K562 (cell line): ENCODE data around the gene NME2. TPM values are rescaled to one million over a fixed set of nuclear protein-coding genes. Genes with fewer than 3 reads are reported as not detected.
A peak's percentile ranks its signal among the peaks of the same experiment; 100 is the strongest.

Experiments
- CEBPG ChIP-seq, 3 experiments: fragments of 200-800 bp in 1 of 3; sonication (Bioruptor generic) in 1 of 3; sonication (generic) in 1 of 3; formaldehyde crosslinking in 1 of 3; IDR thresholded peaks in 2 of 3; conservative IDR thresholded peaks in 1 of 3; 2 replicates each; pipeline versions ENCODE4 v1.6.1 to v1.8.0; 2016 to 2022; ENCODE audit warnings: missing compliant biosample characterization in 2 of 3, missing genetic modification characterization in 2 of 3, mild to moderate bottlenecking in 1 of 3, missing genetic modification reagents in 1 of 3
- CHAMP1 ChIP-seq: fragments of 450-650 bp; IDR thresholded peaks from 2 replicates; pipeline ENCODE4 v1.6.1; 2016; ENCODE audit warnings: mild to moderate bottlenecking
- CHD2 ChIP-seq: IDR thresholded peaks from 2 replicates; pipeline ENCODE4 v1.6.1; 2011; ENCODE audit warnings: low read depth, low read length
- CHD4 ChIP-seq: fragments of 200-600 bp; sonication (generic); IDR thresholded peaks from 3 replicates; pipeline ENCODE4 v1.6.1; 2012; ENCODE audit warnings: low read depth, mild to moderate bottlenecking, mixed read lengths, low read length, inconsistent platforms; ENCODE audit not compliant: insufficient read depth, insufficient replicate concordance, poor library complexity, severe bottlenecking
- ELF2 ChIP-seq: fragments of 250-450 bp; sonication (Bioruptor Pico); IDR thresholded peaks from 2 replicates; pipeline ENCODE4 v1.5.0; 2021; ENCODE audit warnings: mild to moderate bottlenecking
- IRF1 ChIP-seq: sonication (generic); formaldehyde crosslinking; IDR thresholded peaks from 2 replicates; pipeline ENCODE4 v1.8.0; 2022; ENCODE audit warnings: missing genetic modification reagents, mild to moderate bottlenecking, borderline replicate concordance
- MTA1 ChIP-seq: fragments of 450-650 bp; IDR thresholded peaks from 2 replicates; pipeline ENCODE4 v1.6.1; 2017; ENCODE audit warnings: borderline replicate concordance
- PTBP1 ChIP-seq: fragments of 200-400 bp; formaldehyde crosslinking; IDR thresholded peaks from 2 replicates; pipeline ENCODE4 v1.6.1; 2017; ENCODE audit warnings: low read depth, low read length
- RBM14 ChIP-seq: fragments of 200-400 bp; formaldehyde crosslinking; IDR thresholded peaks from 2 replicates; pipeline ENCODE4 v1.6.1; 2018; ENCODE audit warnings: low read depth, mild to moderate bottlenecking, low read length, moderate library complexity, borderline replicate concordance; ENCODE audit not compliant: insufficient read depth
- RCOR1 ChIP-seq, 2 experiments: IDR thresholded peaks; 2 replicates each; pipeline ENCODE4 v1.6.1; 2012; ENCODE audit warnings: low read depth in 2 of 2, low read length in 2 of 2, borderline replicate concordance in 1 of 2, improper control_type of control experiment in 1 of 2
- SIN3B ChIP-seq: fragments of 450-650 bp; IDR thresholded peaks from 2 replicates; pipeline ENCODE4 v1.6.1; 2017; ENCODE audit warnings: low read depth, mild to moderate bottlenecking, moderate library complexity
- SPI1 ChIP-seq: IDR thresholded peaks from 2 replicates; pipeline ENCODE4 v1.6.1; 2011; ENCODE audit warnings: low read depth, low read length, control low read depth, borderline replicate concordance
- ZBTB1 ChIP-seq: sonication (generic); formaldehyde crosslinking; IDR thresholded peaks from 2 replicates; pipeline ENCODE4 v1.8.1; 2023; ENCODE audit warnings: missing genetic modification reagents, low read depth, mild to moderate bottlenecking, borderline replicate concordance
- ZC3H4 ChIP-seq: sonication (generic); formaldehyde crosslinking; IDR thresholded peaks from 2 replicates; pipeline ENCODE4 v1.9.0; 2021; ENCODE audit warnings: missing genetic modification reagents, borderline replicate concordance
- ZNF217 ChIP-seq: sonication (generic); formaldehyde crosslinking; IDR thresholded peaks from 2 replicates; pipeline ENCODE4 v1.8.0; 2022; ENCODE audit warnings: mild to moderate bottlenecking, missing genetic modification reagents
- ZNF232 ChIP-seq: sonication (generic); formaldehyde crosslinking; IDR thresholded peaks from 2 replicates; pipeline ENCODE4 v1.8.0; 2022; ENCODE audit warnings: mild to moderate bottlenecking, missing genetic modification reagents
- polyA plus RNA-seq, 8 experiments: library from polyadenylated mRNA; depleted of rRNA in 4 of 8; stranded (reverse) in 5 of 8; unstranded in 3 of 8; fragments of >200 nt; fragmentation: Nextera tagmentation in 2 of 8; fragmentation: Illumina TruSeq in 1 of 8; extraction: Ambion mirVana in 2 of 8; extraction: Trizol in 1 of 8; gene quantifications; 2 replicates each; pipeline versions ENCODE4 v1.2.1 to v1.2.3, GENCODE V29; 2011 to 2014; ENCODE audit warnings: inconsistent platforms in 1 of 8, missing spikeins in 1 of 8
- total RNA-seq, 7 experiments: library from RNA; depleted of rRNA in 6 of 7; stranded (reverse); fragments of >200 nt in 6 of 7; fragmentation: Illumina TruSeq in 2 of 7; extraction: Trizol in 2 of 7; gene quantifications; 2 replicates each; pipeline versions ENCODE4 v1.2.1 to v1.2.3, GENCODE V29; 2011 to 2021; ENCODE audit warnings: low replicate concordance in 1 of 7
- TF ChIP-seq, protein P1 (sequence below): fragments of 450-650 bp; formaldehyde crosslinking; IDR thresholded peaks from 2 replicates; pipeline ENCODE4 v1.4.0; 2020; ENCODE audit warnings: mild to moderate bottlenecking, moderate library complexity
- TF ChIP-seq, protein P2 (sequence below): fragments of 250-450 bp; sonication (Bioruptor Pico); IDR thresholded peaks from 2 replicates; pipeline ENCODE4 v1.5.0; 2021; ENCODE audit warnings: mild to moderate bottlenecking, moderate library complexity

The NME2 gene
- total and polyA plus RNA-seq, 9 of the 15 experiments (the other 6 are each of a cell fraction or from before 2014, with no cell fraction given), result 684 to 1,202 (median 924) TPM

- no peak for TF ChIP-seq ZNF217 (CRISPR knock-in tag)
- no peak for TF ChIP-seq IRF1 (CRISPR knock-in tag)
- peak; percentile 70 for TF ChIP-seq SPI1
- no peak for TF ChIP-seq CHD4
- no peak for TF ChIP-seq ELF2
- 0 out of 2 replicates have a peak, but pooled peaks have one; percentile 11 for TF ChIP-seq RBM14
- TF ChIP-seq, protein P1, sequence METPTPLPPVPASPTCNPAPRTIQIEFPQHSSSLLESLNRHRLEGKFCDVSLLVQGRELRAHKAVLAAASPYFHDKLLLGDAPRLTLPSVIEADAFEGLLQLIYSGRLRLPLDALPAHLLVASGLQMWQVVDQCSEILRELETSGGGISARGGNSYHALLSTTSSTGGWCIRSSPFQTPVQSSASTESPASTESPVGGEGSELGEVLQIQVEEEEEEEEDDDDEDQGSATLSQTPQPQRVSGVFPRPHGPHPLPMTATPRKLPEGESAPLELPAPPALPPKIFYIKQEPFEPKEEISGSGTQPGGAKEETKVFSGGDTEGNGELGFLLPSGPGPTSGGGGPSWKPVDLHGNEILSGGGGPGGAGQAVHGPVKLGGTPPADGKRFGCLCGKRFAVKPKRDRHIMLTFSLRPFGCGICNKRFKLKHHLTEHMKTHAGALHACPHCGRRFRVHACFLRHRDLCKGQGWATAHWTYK (CRISPR knock-in tag), result peak; percentile 74; the same call in 1 of the 2 replicates
- 0 out of 2 replicates have a peak, but pooled peaks have one; percentile 66 for TF ChIP-seq ZC3H4 (CRISPR knock-in tag)
- TF ChIP-seq RCOR1 (IDR thresholded peaks at IDR 0.05; ENCODE audit: borderline replicate concordance in 1 of 2, low read depth in 2 of 2, low read length in 2 of 2), result no peak
- TF ChIP-seq SIN3B, result peak; percentile 64
- TF ChIP-seq MTA1, result no peak
- no peak for TF ChIP-seq ZNF232
- TF ChIP-seq CHD2, result 0 out of 2 replicates have a peak, but pooled peaks have one; percentile 25
- 0 out of 2 replicates have a peak, but pooled peaks have one; percentile 0 for TF ChIP-seq PTBP1
- TF ChIP-seq CEBPG (CRISPR knock-in tag; IDR thresholded peaks at IDR 0.05), result no peak
- TF ChIP-seq CEBPG (tag; conservative IDR thresholded peaks at IDR 0.05 in 1 of 2, IDR thresholded peaks at IDR 0.05 in 1 of 2), result no peak
- TF ChIP-seq, protein P2, sequence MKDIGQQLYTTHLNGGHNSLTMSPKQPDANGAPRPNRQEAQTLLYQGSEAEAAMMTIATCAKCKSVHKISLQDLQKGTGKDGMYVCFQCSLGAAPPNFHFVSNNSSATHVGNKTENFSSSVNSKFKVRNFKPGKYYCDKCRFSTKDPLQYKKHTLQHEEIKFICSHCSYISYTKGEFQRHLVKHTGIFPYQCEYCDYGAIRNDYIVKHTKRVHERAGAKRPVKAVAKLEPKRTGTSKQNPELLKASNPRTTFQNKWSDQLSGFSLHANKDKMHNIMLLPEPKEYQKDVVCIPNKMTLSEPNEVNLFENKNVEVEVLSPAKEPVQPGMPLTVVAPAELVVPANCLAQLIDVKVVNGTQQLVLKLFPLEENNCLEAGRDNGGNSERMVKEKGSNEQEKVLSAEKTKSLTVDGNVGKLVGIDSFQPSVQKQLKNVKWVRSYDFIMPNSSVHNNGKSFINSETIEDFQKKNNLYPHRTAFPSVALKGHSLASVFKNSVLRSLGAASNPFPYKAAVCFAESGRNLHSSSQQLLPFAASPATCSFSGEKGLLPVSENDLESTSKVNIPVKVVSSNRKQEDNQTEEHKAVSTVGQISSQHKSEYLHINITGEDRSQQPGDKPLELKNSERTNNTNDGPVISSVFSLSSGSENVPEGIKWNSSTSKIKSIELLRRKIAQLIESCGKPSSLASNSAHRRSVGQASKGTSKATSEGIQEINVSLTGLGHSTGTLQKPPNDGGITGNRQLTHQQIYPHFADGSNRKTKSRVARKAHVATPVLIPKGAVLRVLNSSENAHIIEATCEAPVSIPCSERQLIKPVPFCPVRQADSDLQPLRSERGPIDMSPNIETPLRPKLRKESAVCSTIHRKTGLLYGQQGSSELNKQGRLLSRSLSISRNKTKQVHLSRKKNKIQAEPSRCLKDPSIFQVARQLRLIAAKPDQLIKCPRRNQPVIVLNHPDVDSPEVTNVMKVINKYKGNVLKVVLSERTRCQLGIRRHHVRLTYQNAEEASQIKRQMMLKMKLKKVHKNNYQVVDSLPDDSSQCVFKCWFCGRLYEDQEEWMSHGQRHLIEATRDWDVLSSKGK, result no peak
- no peak for TF ChIP-seq CHAMP1
- peak; percentile 84 for TF ChIP-seq ZBTB1 (CRISPR knock-in tag)
Observed at GRCh38 chr17:51166198-51166986, at the start of gene NME2 (continued).
